Heart left ventricle (tissue), 16 donors: ENCODE results near the gene SLC31A1. TPM values are rescaled to one million over a fixed set of nuclear protein-coding genes. Genes with fewer than 3 reads are reported as not detected.

Experiments
- ATAC-seq, 4 donors: fragments of 200-7000 bp; cut with Tn5 transposase; one replicate each; pipeline ENCODE4 v1.9.1; 2020 to 2022; ENCODE audit warnings: moderate library complexity in 4 of 4, mild to moderate bottlenecking in 3 of 4, moderate number of reproducible peaks in 1 of 4
- DNase-seq, 5 donors: peaks; one replicate each; pipeline ENCODE4 v3.0.0-alpha.2; 2020
- H3K27ac ChIP-seq, 12 donors: fragments of 200-600 bp; sonication (generic) in 4 of 12; one replicate each; pipeline versions ENCODE4 v1.5.0 to v1.8.0; 2016 to 2022; ENCODE audit warnings: mild to moderate bottlenecking in 2 of 12
- H3K27me3 ChIP-seq, 9 donors: fragments of 200-600 bp; sonication (generic) in 2 of 9; one replicate each; pipeline versions ENCODE4 v1.5.1 to v1.8.0; 2016 to 2022; ENCODE audit warnings: mild to moderate bottlenecking in 3 of 9
- H3K36me3 ChIP-seq, 9 donors: fragments of 200-600 bp; sonication (generic) in 2 of 9; one replicate each; pipeline versions ENCODE4 v1.5.0 to v1.8.0; 2018 to 2022; ENCODE audit warnings: mild to moderate bottlenecking in 2 of 9
- H3K4me1 ChIP-seq, 12 donors: fragments of 200-600 bp; sonication (generic) in 4 of 12; one replicate each; pipeline versions ENCODE4 v1.5.0 to v1.8.0; 2016 to 2022; ENCODE audit warnings: mild to moderate bottlenecking in 3 of 12
- H3K4me3 ChIP-seq, 12 donors: fragments of 200-600 bp; sonication (generic) in 4 of 12; one replicate each; pipeline versions ENCODE4 v1.5.0 to v1.8.0; 2017 to 2022; ENCODE audit warnings: mild to moderate bottlenecking in 9 of 12, moderate library complexity in 4 of 12
- H3K9me3 ChIP-seq, 12 donors: fragments of 200-600 bp; sonication (generic) in 4 of 12; one replicate each; pipeline versions ENCODE4 v1.5.0 to v1.8.0; 2016 to 2022; ENCODE audit warnings: mild to moderate bottlenecking in 1 of 12
- CTCF ChIP-seq, 12 donors: fragments of 200-600 bp; sonication (generic) in 4 of 12; IDR thresholded peaks; one replicate each; pipeline versions ENCODE4 v1.5.0 to v1.8.0; 2018 to 2022; ENCODE audit warnings: antibody characterized with exemption in 12 of 12, mild to moderate bottlenecking in 5 of 12
- POLR2A ChIP-seq, 2 donors: fragments of 450-650 bp; IDR thresholded peaks; one replicate each; pipeline ENCODE4 v1.6.1; 2017; ENCODE audit warnings: antibody characterized with exemption in 2 of 2, mild to moderate bottlenecking in 2 of 2, moderate library complexity in 2 of 2
- WGBS, 4 donors: extraction: QIAGEN DNeasy Blood & Tissue Kit in 2 of 4; methylation state at CpG; one replicate each; pipeline versions ENCODE4 v1.1.5 to v1.1.7; 2013 to 2018; 5-methylcytosine and 5-hydroxymethylcytosine counted together
- intact Hi-C, 10 donors: fragments of 100-400 bp; cut with DNase I; formaldehyde crosslinking; loops; one replicate each; pipeline versions ENCODE4 v1.11.1 to v1.14.2; 2022
- polyA plus RNA-seq, 2 donors: library from polyadenylated mRNA; stranded (reverse); fragments of 200-250 nt; gene quantifications; one replicate each; pipeline ENCODE4 v1.2.3, GENCODE V29; 2013
- total RNA-seq, 9 donors: library from RNA; depleted of rRNA in 2 of 9; stranded (reverse); fragments of >200 nt in 2 of 9; fragmentation: NEBNext Ultra II Directional in 3 of 9; extraction: Animal tissue kit (Norgen Biotek cat#: 25700) in 3 of 9; gene quantifications; one replicate each; pipeline versions ENCODE4 v1.1.0 to v1.2.4, GENCODE V29; 2016 to 2023
- donor health status: ischemic (EF 13 %, LVEDD 7.1; RV severe dilation, severe dysfunction).
- donor health status: healthy with polysubstance abuse.
- donor health status: DM: no; HTN: yes; CAD: no.
- donor health status: DM: no; HTN: no; CAD: no.
- donor health status: ischemic (EF 25% LVEDD 6.9; RV normal size, moderate dysfunction).
- donor health status: ischemic (EF 25% LVEDD 5.7; RV mildly dilated, moderate dysfunction).
- donor health status: healthy.
- donor health status: DM: yes; HTN: yes; CAD: no.
- donor health status: ischemic (EF 35%, LVEDD 5.7; RV mildly dilated, moderate dysfunction).
- donor health status: nonischemic (EF 11% LVEDD 7.7; RV severe dilation, severe dysfunction).
- donor health status: DM: yes; HTN: yes; CAD: no.
- donor health status: PGD.
- donor health status: ischemic (EF 29% LVEDD 5.4; RV normal size, mild dysfunction).
- donor health status: nonischemic (EF 23%, LVEDD 6.1; RV moderate dilation, normal function).

SLC31A1 gene
- total and polyA plus RNA-seq, 11 donors = 4.2 to 22.3 (median 10.7) TPM

GRCh38 chr9:113216406-113216805 lies 4.9 kb upstream of the SLC31A1 start:
- DNase-seq (no peak), ATAC-seq (no peak)
- H3K27me3 ChIP-seq = no peaks in the 10 kb centered on the region
- no peaks in the 10 kb centered on the region for H3K9me3 ChIP-seq
- H3K27ac ChIP-seq = peak overlapping the region in 1 of 12 donors; percentile 40
- peaks cover 0 to 8% (median under 1%) of the 10 kb centered on the region in 9 donors for H3K36me3 ChIP-seq
- WGBS, 4 donors = 83 to 86% (median 85%) methylated on average over 3 of the region's 3 CpGs
- no peak overlapping the region for H3K4me3 ChIP-seq
- intact Hi-C loops = no loop called here
- TF ChIP-seq CTCF (IDR thresholded peaks at IDR 0.05) = no peak
- no peak for TF ChIP-seq POLR2A (IDR thresholded peaks at IDR 0.05)
- H3K4me1 ChIP-seq = peaks cover 0 to 51% (median 16%) of the 10 kb centered on the region in 12 donors

GRCh38 chr9:113219186-113219936 lies 2.0 kb upstream of the SLC31A1 start:
- H3K4me1 ChIP-seq = peaks cover 0 to 75% (median 38%) of the 10 kb centered on the region in 12 donors
- 77 to 82% (median 79%) methylated on average over 3 of the region's 3 CpGs for WGBS, 4 donors
- peaks cover 0 to 7% (median 0%) of the 10 kb centered on the region in 9 donors for H3K36me3 ChIP-seq
- H3K27me3 ChIP-seq = no peaks in the 10 kb centered on the region
- ATAC-seq = no peak
- intact Hi-C loops = no loop called here
- no peaks in the 10 kb centered on the region for H3K9me3 ChIP-seq
- H3K4me3 ChIP-seq = peak overlapping the region in 7 of 12 donors; percentile 72 to 95 (median 86)
- peak overlapping the region in 3 of 12 donors; percentile 8 to 92 (median 17) for H3K27ac ChIP-seq
- no peak for DNase-seq
- TF ChIP-seq POLR2A (IDR thresholded peaks at IDR 0.05) (no peak), CTCF (IDR thresholded peaks at IDR 0.05) (no peak)

GRCh38 chr9:113219969-113220368 lies 1.4 kb upstream of the SLC31A1 start:
- peak overlapping the region in 3 of 12 donors; percentile 17 to 92 (median 87) for H3K27ac ChIP-seq
- no peaks in the 10 kb centered on the region for H3K9me3 ChIP-seq
- peaks cover 0 to 7% (median 0%) of the 10 kb centered on the region in 9 donors for H3K36me3 ChIP-seq
- WGBS, 4 donors = 26 to 45% (median 32%) methylated on average over 1 of the region's 1 CpG
- no peak for ATAC-seq
- TF ChIP-seq POLR2A (IDR thresholded peaks at IDR 0.05) = no peak
- TF ChIP-seq CTCF (IDR thresholded peaks at IDR 0.05) = no peak
- H3K27me3 ChIP-seq = no peaks in the 10 kb centered on the region
- peak overlapping the region; percentile 66 to 95 (median 82) for H3K4me3 ChIP-seq
- intact Hi-C loops = loop anchor here in 6 of 10 donors (2.0 to 10.0 kb wide), 3 partner anchors 52 to 55 kb away; partner anchors contain the start of genes CDC26 (in 4 of the 6) and PRPF4 (in 4 of the 6)
- peaks cover 0 to 81% (median 41%) of the 10 kb centered on the region in 12 donors for H3K4me1 ChIP-seq
- DNase-seq = no peak

GRCh38 chr9:113220467-113221002 lies 809 bp upstream of the SLC31A1 start:
- Histone ChIP-seq H3K4me1 (peaks cover 0 to 76% (median 41%) of the 10 kb centered on the region in 12 donors), H3K4me3 (peak overlapping the region; percentile 66 to 95 (median 82)), H3K36me3 (peaks cover 0 to 8% (median 0%) of the 10 kb centered on the region in 9 donors), H3K9me3 (no peaks in the 10 kb centered on the region), H3K27ac (peak overlapping the region; percentile 68 to 92 (median 88)), H3K27me3 (no peaks in the 10 kb centered on the region)
- DNase-seq = no peak
- ATAC-seq = no peak
- intact Hi-C loops = loop anchor here in 6 of 10 donors (1.0 to 10.0 kb wide), 4 partner anchors 52 to 69 kb away; partner anchors contain the start of genes CDC26 (in 4 of the 6), PRPF4 (in 4 of the 6) and SLC31A2 (in 1 of the 6)
- 4 to 8% (median 7%) methylated on average over 8 to 11 of the region's 11 CpGs for WGBS, 4 donors
- TF ChIP-seq POLR2A (IDR thresholded peaks at IDR 0.05) (no peak), CTCF (IDR thresholded peaks at IDR 0.05) (no peak)
